HG03354 (cell line): Measurements from ENCODE around the gene KLHL18.

Experiments used
- ATAC-seq: cut with Tn5 transposase; IDR thresholded peaks from one replicate; pipeline ENCODE4 v1.9.1; 2021; ENCODE audit warnings: mild to moderate bottlenecking; ENCODE audit not compliant: unreplicated experiment, poor library complexity, severe bottlenecking

Gene KLHL18

GRCh38 chr3:47381317-47382157, 98.8 kb downstream of the KLHL18 start:
- ATAC-seq: peak; percentile 65

- no peak for ATAC-seq
Observed at GRCh38 chr3:47384425-47384824, 101.7 kb downstream of the KLHL18 start.

GRCh38 chr3:47385007-47385406, 102.3 kb downstream of the KLHL18 start:
- no peak for ATAC-seq

GRCh38 chr3:47385796-47386195, 103.1 kb downstream of the KLHL18 start:
- ATAC-seq: no peak

- no peak for ATAC-seq
Observed at GRCh38 chr3:47392933-47393332, 110.2 kb downstream of the KLHL18 start.

- no peak for ATAC-seq
Observed at GRCh38 chr3:47394140-47394870, 111.6 kb downstream of the KLHL18 start.

- no peak for ATAC-seq
Observed at GRCh38 chr3:47394881-47395280, 112.1 kb downstream of the KLHL18 start.
